PC-3 (cell line): ENCODE results near the gene CDIP1. TPM values are rescaled to one million over a fixed set of nuclear protein-coding genes. Genes with fewer than 3 reads are reported as not detected.

ENCODE experiments used
- ATAC-seq: fragments of 200-7000 bp; cut with Tn5 transposase; 2 replicates; pipeline ENCODE4 v1.9.1; 2020; ENCODE audit warnings: mild to moderate bottlenecking, moderate library complexity
- Bru-seq: library from RNA; stranded (reverse); fragments of 400-500 nt; gene quantifications from one replicate; lab custom pipeline; 2021; lab: Mats Ljungman, UMichigan
- BruChase-seq, 2 experiments: library from RNA; stranded (reverse); fragments of 400-500 nt; gene quantifications; one replicate each; lab custom pipeline; 2021; lab: Mats Ljungman, UMichigan
- BruUV-seq: library from RNA; stranded (reverse); fragments of 400-500 nt; replicated peaks from 2 replicates; lab custom pipeline; 2021; lab: Mats Ljungman, UMichigan
- CTCF ChIA-PET: fragments of 300-600 bp; sonication (Branson Sonifier 250); formaldehyde crosslinking; loops from one replicate; lab custom pipeline; 2022; ENCODE audit warnings: antibody characterized with exemption; lab: Charles Lee
- POLR2A ChIA-PET: fragments of 300-600 bp; sonication (Branson Sonifier 250); formaldehyde crosslinking; loops from one replicate; lab custom pipeline; 2022; ENCODE audit warnings: antibody characterized with exemption; ENCODE audit not compliant: unreplicated experiment; lab: Charles Lee
- DNase-seq: peaks from one replicate; pipeline ENCODE4 v3.0.0-alpha.2; 2015
- H2AFZ ChIP-seq: fragments of 300-600 bp; sonication (generic); 2 replicates; pipeline ENCODE4 v1.6.0; 2016; ENCODE audit warnings: antibody characterized with exemption, low read length
- H3F3A ChIP-seq: fragments of 300-600 bp; sonication (generic); one replicate; pipeline ENCODE4 v1.6.0; 2017; ENCODE audit warnings: antibody characterized with exemption, low read length, control low read depth, mild to moderate bottlenecking; ENCODE audit not compliant: unreplicated experiment
- H3K27ac ChIP-seq: fragments of 300-600 bp; sonication (generic); 2 replicates; pipeline ENCODE4 v1.5.1; 2016; ENCODE audit warnings: mild to moderate bottlenecking, low read length
- H3K27me3 ChIP-seq: fragments of 300-600 bp; sonication (generic); 2 replicates; pipeline ENCODE4 v1.6.1; 2016; ENCODE audit warnings: low read length, mixed read lengths
- H3K36me3 ChIP-seq: fragments of 300-600 bp; sonication (generic); 2 replicates; pipeline ENCODE4 v1.6.1; 2016; ENCODE audit warnings: low read depth, mixed run types, low read length, mixed read lengths
- H3K4me1 ChIP-seq: fragments of 300-600 bp; sonication (generic); 2 replicates; pipeline ENCODE4 v1.5.1; 2016; ENCODE audit warnings: low read length; ENCODE audit not compliant: insufficient read depth
- H3K4me2 ChIP-seq: fragments of 300-600 bp; sonication (generic); 2 replicates; pipeline ENCODE4 v1.6.0; 2016; ENCODE audit warnings: low read length
- H3K4me3 ChIP-seq: fragments of 300-600 bp; sonication (generic); 2 replicates; pipeline ENCODE4 v1.5.1; 2016; ENCODE audit warnings: mild to moderate bottlenecking, low read length, mixed read lengths
- H3K79me2 ChIP-seq: fragments of 300-600 bp; sonication (generic); 2 replicates; pipeline ENCODE4 v1.6.1; 2017; ENCODE audit warnings: low read length, mixed read lengths
- H3K9ac ChIP-seq: fragments of 300-600 bp; sonication (generic); 2 replicates; pipeline ENCODE4 v1.6.0; 2016; ENCODE audit warnings: mild to moderate bottlenecking, low read length
- H3K9me2 ChIP-seq: fragments of 300-600 bp; sonication (generic); replicated peaks from 2 replicates; pipeline ENCODE4 v1.6.1; 2016; ENCODE audit warnings: mixed run types, low read length, mixed read lengths
- H3K9me3 ChIP-seq: fragments of 300-600 bp; sonication (generic); 2 replicates; pipeline ENCODE4 v1.6.1; 2016; ENCODE audit warnings: low read length, mixed read lengths
- H4K20me1 ChIP-seq: fragments of 300-600 bp; sonication (generic); 2 replicates; pipeline ENCODE4 v1.6.1; 2016; ENCODE audit warnings: low read length, mixed read lengths
- CTCF ChIP-seq: fragments of 300-600 bp; sonication (generic); conservative IDR thresholded peaks from 2 replicates; pipeline ENCODE4 v1.5.1; 2017; ENCODE audit warnings: antibody characterized with exemption, low read depth, mild to moderate bottlenecking, low read length
- EZH2 ChIP-seq: fragments of 300-600 bp; sonication (generic); IDR thresholded peaks from one replicate; pipeline ENCODE4 v1.6.1; 2017; ENCODE audit warnings: antibody characterized with exemption, mild to moderate bottlenecking, low read length; ENCODE audit not compliant: unreplicated experiment
- EZH2phosphoT487 ChIP-seq: fragments of 300-600 bp; sonication (generic); IDR thresholded peaks from 2 replicates; pipeline ENCODE4 v1.6.1; 2018; ENCODE audit warnings: mild to moderate bottlenecking, antibody characterized with exemption, low read length, borderline replicate concordance
- intact Hi-C: fragments of 100-400 bp; cut with micrococcal nuclease; formaldehyde crosslinking; loops from 2 replicates; pipeline ENCODE4 v1.9.0; 2023
- long read RNA-seq: library from polyadenylated mRNA; unstranded; transcript quantifications from one replicate; pipeline ENCODE4 v2.0.0, GENCODE V29; 2021; ENCODE audit not compliant: unreplicated experiment
- total RNA-seq: library from RNA; depleted of rRNA; stranded (reverse); fragments of >200 nt; gene quantifications from 2 replicates; pipeline ENCODE4 v1.2.3, GENCODE V29; 2014; rRNA removed

Gene CDIP1
- total RNA-seq (7.1 and 8.7 TPM in 2 replicates), Bru-seq, nascent RNA (percentile 41 among the genes with signal in this experiment), BruChase-seq, experiment 1, labeled RNA remaining after a 6-hour chase (percentile 45 among the genes with signal in this experiment), BruChase-seq, experiment 2, labeled RNA remaining after a 2-hour chase (percentile 47 among the genes with signal in this experiment)
- long read RNA-seq, partial matches to known transcripts: 2 of 23 reads
- long read RNA-seq, other reads (novel, unspliced or antisense): 17 of 23 reads

GRCh38 chr16:4538350-4539235, at the start of gene CDIP1:
CDIP1 (minus strand) TSS chr16:4538773; CDS start chr16:4514130, 24,643 bp downstream.
- H3K9me3 ChIP-seq: peaks cover 6% of the 10 kb centered on the region; the same call in 1 of the 2 replicates
- ATAC-seq (peak; percentile 88), DNase-seq (peak; percentile 86)
- no peaks in the 10 kb centered on the region for H3K79me2 ChIP-seq
- POLR2A ChIA-PET: no interaction called here
- no peaks in the 10 kb centered on the region for H3K4me1 ChIP-seq
- no peaks in the 10 kb centered on the region for H4K20me1 ChIP-seq
- peak within 1 kb of the TSS; percentile 38 for H3K9ac ChIP-seq
- peak within 1 kb of the TSS; percentile 87 for H3K4me2 ChIP-seq
- no peaks in the 10 kb centered on the region for H3K27me3 ChIP-seq
- H3K4me3 ChIP-seq: peak within 1 kb of the TSS; percentile 70
- H3K9me2 ChIP-seq: no peaks in the 10 kb centered on the region
- intact Hi-C loops: no loop called here
- H2AFZ ChIP-seq: peak within 1 kb of the TSS; percentile 77
- H3K27ac ChIP-seq: no peak within 1 kb of the TSS
- BruUV-seq: TSS peak; percentile 37
- no peaks in the 10 kb centered on the region for H3K36me3 ChIP-seq
- no peaks in the 10 kb centered on the region for H3F3A ChIP-seq
- TF ChIP-seq EZH2 (no peak), CTCF (no peak), EZH2phosphoT487 (no peak)
- CTCF ChIA-PET: no interaction called here

- H3K4me1 ChIP-seq: no peaks in the 10 kb centered on the region
- POLR2A ChIA-PET: no interaction called here
- H3K9me3 ChIP-seq: no peaks in the 10 kb centered on the region
- TF ChIP-seq CTCF (no peak), EZH2phosphoT487 (no peak), EZH2 (no peak)
- CTCF ChIA-PET: interaction anchor here (0.5 to 0.6 kb wide), 2 partner anchors 17 to 33 kb away, joined by 3 to 4 read pairs; no protein-coding TSS in a partner anchor
- H3K27me3 ChIP-seq: no peaks in the 10 kb centered on the region
- no peak overlapping the region for H3K4me3 ChIP-seq
- no peak overlapping the region for H2AFZ ChIP-seq
- ATAC-seq (no peak), DNase-seq (no peak)
- H3K9ac ChIP-seq: no peak overlapping the region
- no peaks in the 10 kb centered on the region for H3K79me2 ChIP-seq
- no peaks in the 10 kb centered on the region for H3K36me3 ChIP-seq
- no peaks in the 10 kb centered on the region for H4K20me1 ChIP-seq
- intact Hi-C loops: no loop called here
- no peaks in the 10 kb centered on the region for H3F3A ChIP-seq
- H3K9me2 ChIP-seq: no peaks in the 10 kb centered on the region
- H3K27ac ChIP-seq: no peak overlapping the region
- BruUV-seq: no TSS peak
- no peak overlapping the region for H3K4me2 ChIP-seq
Observed at GRCh38 chr16:4586291-4586690, 47.7 kb upstream of the CDIP1 start.
